NOMO-1 (cell line): Measurements from ENCODE around the gene PDZRN3.
"Not testable (repeated sequence)": the region's sequence is repeated elsewhere in the genome, so short reads cannot be mapped to it uniquely, and the experiment has no call there.

Experiments
- DNase-seq, 2 experiments: peaks; one replicate each; lab custom pipeline; 2025; ENCODE audit not compliant: unreplicated experiment in 2 of 2; lab: John Stamatoyannopoulos, UW

Gene PDZRN3

GRCh38 chr3:73597476-73597875, 27.3 kb downstream of the PDZRN3 start:
- no peak for DNase-seq

- DNase-seq: no peak
These were observed 32.3 kb downstream of the PDZRN3 start for GRCh38 chr3:73592154-73593144.

- no peak for DNase-seq
These were observed 33.4 kb downstream of the PDZRN3 start for GRCh38 chr3:73591286-73591800.

- DNase-seq: no peak
These were observed 38.1 kb downstream of the PDZRN3 start for GRCh38 chr3:73586628-73587027.

GRCh38 chr3:73586190-73586589, 38.6 kb downstream of the PDZRN3 start:
- DNase-seq: no peak

- DNase-seq: no peak
These were observed 39.9 kb downstream of the PDZRN3 start for GRCh38 chr3:73584873-73585272.

- DNase-seq: no peak
These were observed 42.2 kb downstream of the PDZRN3 start for GRCh38 chr3:73582535-73582934.

GRCh38 chr3:73581134-73581846, 43.5 kb downstream of the PDZRN3 start:
- DNase-seq: no peak

- no peak for DNase-seq
These were observed 44.4 kb downstream of the PDZRN3 start for GRCh38 chr3:73580343-73580742.

- DNase-seq: no peak
These were observed 47.0 kb downstream of the PDZRN3 start for GRCh38 chr3:73577704-73578103.

GRCh38 chr3:73576999-73577461, 47.7 kb downstream of the PDZRN3 start:
- DNase-seq: no peak

- DNase-seq: no peak
These were observed 48.8 kb downstream of the PDZRN3 start for GRCh38 chr3:73575953-73576352.

- no peak for DNase-seq
These were observed 49.2 kb downstream of the PDZRN3 start for GRCh38 chr3:73575519-73575918.

- DNase-seq: no peak
These were observed 51.5 kb downstream of the PDZRN3 start for GRCh38 chr3:73573204-73573603.

- DNase-seq: no peak
These were observed 52.4 kb downstream of the PDZRN3 start for GRCh38 chr3:73572368-73572767.

GRCh38 chr3:73571238-73571794, 53.4 kb downstream of the PDZRN3 start:
- no peak for DNase-seq

GRCh38 chr3:73569246-73569760, 55.4 kb downstream of the PDZRN3 start:
- DNase-seq: no peak

- no peak for DNase-seq
These were observed 56.3 kb downstream of the PDZRN3 start for GRCh38 chr3:73568371-73568862.

- DNase-seq: not testable (repeated sequence)
These were observed 59.4 kb downstream of the PDZRN3 start for GRCh38 chr3:73565374-73565773.

- no peak for DNase-seq
These were observed 60.7 kb downstream of the PDZRN3 start for GRCh38 chr3:73563896-73564582.
